Mesothelial cell of epicardium (in vitro differentiated cells): ENCODE results near the gene SEMA3F. TPM values are rescaled to one million over a fixed set of nuclear protein-coding genes. Genes with fewer than 3 reads are reported as not detected.

ENCODE experiments used
- DNase-seq, 2 experiments: peaks; one replicate each; pipeline ENCODE4 v3.0.0; 2021; ENCODE audit warnings: low spot score in 2 of 2; ENCODE audit not compliant: unreplicated experiment in 2 of 2
- H3K27ac Mint-ChIP-seq: 2 replicates; pipeline ENCODE4 v1.8.0; 2021; ENCODE audit warnings: mixed read lengths
- H3K27me3 Mint-ChIP-seq: 2 replicates; pipeline ENCODE4 v1.8.0; 2021; ENCODE audit warnings: low read depth, mixed read lengths
- H3K36me3 Mint-ChIP-seq: 2 replicates; pipeline ENCODE4 v1.8.0; 2021; ENCODE audit warnings: mixed read lengths
- H3K4me1 Mint-ChIP-seq: 2 replicates; pipeline ENCODE4 v1.8.0; 2021; ENCODE audit warnings: mixed read lengths
- H3K4me3 Mint-ChIP-seq: 2 replicates; pipeline ENCODE4 v1.8.0; 2021; ENCODE audit warnings: mild to moderate bottlenecking, moderate library complexity, mixed read lengths
- H3K9me3 Mint-ChIP-seq: 2 replicates; pipeline ENCODE4 v1.8.0; 2021; ENCODE audit warnings: mixed read lengths
- total RNA-seq: library from RNA; stranded (reverse); gene quantifications from 3 replicates; pipeline ENCODE4 v1.2.1, GENCODE V29; 2021
- TF ChIP-seq, protein P1 (sequence below): fragments of 200-600 bp; sonication (generic); IDR thresholded peaks from one replicate; pipeline ENCODE4 v1.5.0; 2021; ENCODE audit warnings: antibody characterized with exemption; ENCODE audit not compliant: unreplicated experiment

SEMA3F gene
- total RNA-seq, 1 donor from 2014 or later = 99.1 TPM

DNA sequence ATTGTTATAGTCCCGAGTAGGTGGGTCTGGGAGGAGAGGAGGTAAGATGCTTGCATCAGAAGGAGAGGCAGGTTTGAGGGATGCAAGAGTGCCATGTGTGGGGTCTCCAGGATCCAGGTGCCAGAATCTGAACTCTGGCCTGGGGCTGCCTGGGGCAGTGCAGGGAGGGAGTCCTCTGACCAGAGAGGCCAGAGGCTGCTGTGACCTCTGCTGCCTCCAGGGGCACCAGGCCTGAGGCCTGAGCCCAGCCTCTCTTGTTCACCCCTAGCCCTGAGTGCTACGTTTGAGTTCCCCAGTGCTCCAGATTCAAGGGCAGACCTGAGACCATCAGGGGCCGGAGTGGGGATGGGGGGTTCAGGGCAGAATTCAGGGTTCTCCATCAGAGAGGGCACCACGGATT, 57.4 kb downstream of the SEMA3F start:
- H3K4me3 Mint-ChIP-seq = no peak overlapping the region
- TF ChIP-seq, protein P1, sequence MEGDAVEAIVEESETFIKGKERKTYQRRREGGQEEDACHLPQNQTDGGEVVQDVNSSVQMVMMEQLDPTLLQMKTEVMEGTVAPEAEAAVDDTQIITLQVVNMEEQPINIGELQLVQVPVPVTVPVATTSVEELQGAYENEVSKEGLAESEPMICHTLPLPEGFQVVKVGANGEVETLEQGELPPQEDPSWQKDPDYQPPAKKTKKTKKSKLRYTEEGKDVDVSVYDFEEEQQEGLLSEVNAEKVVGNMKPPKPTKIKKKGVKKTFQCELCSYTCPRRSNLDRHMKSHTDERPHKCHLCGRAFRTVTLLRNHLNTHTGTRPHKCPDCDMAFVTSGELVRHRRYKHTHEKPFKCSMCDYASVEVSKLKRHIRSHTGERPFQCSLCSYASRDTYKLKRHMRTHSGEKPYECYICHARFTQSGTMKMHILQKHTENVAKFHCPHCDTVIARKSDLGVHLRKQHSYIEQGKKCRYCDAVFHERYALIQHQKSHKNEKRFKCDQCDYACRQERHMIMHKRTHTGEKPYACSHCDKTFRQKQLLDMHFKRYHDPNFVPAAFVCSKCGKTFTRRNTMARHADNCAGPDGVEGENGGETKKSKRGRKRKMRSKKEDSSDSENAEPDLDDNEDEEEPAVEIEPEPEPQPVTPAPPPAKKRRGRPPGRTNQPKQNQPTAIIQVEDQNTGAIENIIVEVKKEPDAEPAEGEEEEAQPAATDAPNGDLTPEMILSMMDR = no peak
- no peak overlapping the region for H3K27ac Mint-ChIP-seq
- H3K4me1 Mint-ChIP-seq = no peaks in the 10 kb centered on the region
- no peak for DNase-seq
- no peaks in the 10 kb centered on the region for H3K9me3 Mint-ChIP-seq
- peaks cover 5% of the 10 kb centered on the region for H3K27me3 Mint-ChIP-seq
- H3K36me3 Mint-ChIP-seq = no peaks in the 10 kb centered on the region

DNA sequence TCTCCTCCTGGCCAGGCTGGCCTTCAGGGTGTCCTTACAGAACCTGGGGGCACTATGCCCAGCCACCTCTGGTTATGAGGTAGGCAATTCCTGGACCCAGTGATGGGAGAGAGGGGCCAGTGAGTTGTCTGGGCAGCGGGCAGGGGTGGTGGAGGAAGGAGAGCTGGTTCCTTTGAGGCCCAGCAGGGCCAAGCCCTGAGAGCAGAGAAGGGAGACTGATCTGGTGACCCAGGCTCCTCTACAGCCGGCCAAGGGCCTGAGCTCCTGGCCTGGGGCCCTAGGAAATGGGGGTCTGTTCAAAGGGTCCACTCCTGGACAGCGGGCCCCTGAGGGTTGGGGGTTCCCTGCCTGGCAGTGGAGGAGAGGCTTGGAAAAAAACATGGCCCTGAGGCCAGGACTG, 57.8 kb downstream of the SEMA3F start:
- Mint-ChIP-seq H3K27me3 (peaks cover 2% of the 10 kb centered on the region), H3K4me1 (no peaks in the 10 kb centered on the region), H3K36me3 (no peaks in the 10 kb centered on the region), H3K4me3 (no peak overlapping the region), H3K9me3 (no peaks in the 10 kb centered on the region), H3K27ac (no peak overlapping the region)
- DNase-seq = no peak
- TF ChIP-seq, protein P1 = no peak

DNA sequence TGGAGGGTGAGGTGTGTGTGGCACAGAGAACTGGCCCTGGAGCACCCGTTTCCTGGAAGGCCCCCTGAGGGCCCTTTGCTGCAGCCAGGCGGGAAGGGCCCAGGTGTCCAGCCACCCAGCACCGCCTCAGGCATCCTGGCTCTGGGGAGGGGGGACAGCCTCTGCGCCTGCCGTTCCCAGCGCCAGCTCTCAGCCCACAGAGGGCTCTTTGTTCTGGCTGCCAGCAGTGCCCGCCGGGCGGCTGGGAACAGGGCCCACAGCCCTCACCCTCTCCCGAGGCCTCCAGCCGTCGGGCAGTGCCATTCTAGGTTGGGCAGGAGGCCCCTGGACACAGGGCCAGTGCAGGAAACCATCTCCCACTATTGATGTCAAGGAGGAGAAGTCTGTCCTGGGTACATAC, 58.2 kb downstream of the SEMA3F start:
- Mint-ChIP-seq H3K4me3 (no peak overlapping the region), H3K4me1 (no peaks in the 10 kb centered on the region), H3K36me3 (no peaks in the 10 kb centered on the region), H3K27me3 (peaks cover 2% of the 10 kb centered on the region), H3K9me3 (no peaks in the 10 kb centered on the region), H3K27ac (no peak overlapping the region)
- TF ChIP-seq, protein P1 = no peak
- DNase-seq = no peak

DNA sequence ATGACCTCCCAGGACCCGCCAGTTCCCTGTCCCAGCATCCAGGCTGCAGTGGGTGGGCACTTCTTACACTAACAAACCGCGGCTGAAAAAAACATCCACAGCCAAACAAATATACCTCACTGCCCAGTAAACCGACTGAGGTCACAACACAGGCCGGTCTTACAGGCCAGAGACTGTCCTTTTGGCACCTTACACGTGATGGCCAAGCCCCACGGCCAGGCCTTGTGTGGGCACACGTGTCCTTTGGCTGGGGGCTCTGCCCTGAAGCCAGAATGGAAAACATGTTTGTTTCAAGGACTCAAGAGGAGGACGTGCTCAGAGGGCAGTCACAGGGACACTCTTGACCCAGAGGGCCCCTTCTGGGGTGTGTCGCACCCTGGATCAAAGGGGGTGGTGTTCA, 59.7 kb downstream of the SEMA3F start:
- H3K27ac Mint-ChIP-seq = no peak overlapping the region
- H3K4me1 Mint-ChIP-seq = no peaks in the 10 kb centered on the region
- TF ChIP-seq, protein P1 = no peak
- no peak overlapping the region for H3K4me3 Mint-ChIP-seq
- H3K27me3 Mint-ChIP-seq = no peaks in the 10 kb centered on the region
- no peaks in the 10 kb centered on the region for H3K36me3 Mint-ChIP-seq
- H3K9me3 Mint-ChIP-seq = no peaks in the 10 kb centered on the region
- no peak for DNase-seq

DNA sequence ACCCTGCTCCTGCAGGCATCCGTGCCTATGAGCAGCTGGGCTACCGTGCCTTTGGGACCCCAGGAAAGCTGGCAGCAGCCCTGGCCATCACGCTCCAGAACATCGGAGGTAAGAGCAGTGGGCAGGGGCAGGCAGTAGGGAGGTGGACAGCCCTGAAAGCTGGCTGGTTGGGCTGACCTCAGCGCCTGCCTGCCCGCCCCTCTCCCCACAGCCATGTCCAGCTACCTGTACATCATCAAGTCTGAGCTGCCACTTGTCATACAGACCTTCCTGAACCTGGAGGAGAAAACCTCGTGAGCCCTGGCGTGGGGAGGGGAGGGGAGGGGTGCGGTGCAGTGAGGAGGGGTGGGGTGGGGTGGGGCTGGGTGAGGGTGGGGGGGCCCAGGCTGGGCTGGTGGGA, 60.4 kb downstream of the SEMA3F start:
- Mint-ChIP-seq H3K27me3 (no peaks in the 10 kb centered on the region), H3K9me3 (no peaks in the 10 kb centered on the region), H3K36me3 (no peaks in the 10 kb centered on the region), H3K4me1 (no peaks in the 10 kb centered on the region), H3K4me3 (no peak overlapping the region), H3K27ac (no peak overlapping the region)
- TF ChIP-seq, protein P1 = no peak
- DNase-seq = no peak

DNA sequence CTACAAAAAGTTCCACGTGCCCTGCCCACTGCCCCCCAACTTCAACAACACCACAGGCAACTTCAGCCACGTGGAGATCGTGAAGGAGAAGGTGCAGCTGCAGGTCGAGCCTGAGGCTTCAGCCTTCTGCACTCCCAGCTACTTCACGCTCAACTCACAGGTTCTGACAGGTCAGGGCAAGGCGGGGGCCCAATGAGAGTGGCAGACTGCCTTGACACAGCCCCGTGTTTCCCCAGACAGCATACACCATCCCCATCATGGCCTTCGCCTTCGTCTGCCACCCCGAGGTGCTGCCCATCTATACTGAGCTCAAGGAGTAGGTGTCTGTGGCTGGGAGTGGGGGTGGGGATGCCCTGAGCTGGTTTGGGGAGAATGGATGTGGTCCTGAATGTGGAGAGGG, 62.6 kb downstream of the SEMA3F start:
- TF ChIP-seq, protein P1 = no peak
- Mint-ChIP-seq H3K9me3 (no peaks in the 10 kb centered on the region), H3K27ac (no peak overlapping the region), H3K36me3 (no peaks in the 10 kb centered on the region), H3K4me1 (no peaks in the 10 kb centered on the region), H3K4me3 (no peak overlapping the region), H3K27me3 (no peaks in the 10 kb centered on the region)
- no peak for DNase-seq
